Liver (tissue), 9 donors: ENCODE results near the gene AQP3. TPM values are rescaled to one million over a fixed set of nuclear protein-coding genes. Genes with fewer than 3 reads are reported as not detected.

Source experiments
- DNase-seq: peaks from one replicate; pipeline ENCODE4 v3.0.0-alpha.2; 2017; ENCODE audit warnings: low spot score
- H3K27ac ChIP-seq, 2 donors: one replicate each; pipeline ENCODE4 v1.7.0; 2013; ENCODE audit warnings: inconsistent platforms in 2 of 2, low read length in 2 of 2, control low read depth in 1 of 2, low read depth in 1 of 2, mild to moderate bottlenecking in 1 of 2
- H3K27me3 ChIP-seq, 4 donors: one replicate each; pipeline versions ENCODE4 v1.6.1 to v1.7.0; 2013; ENCODE audit warnings: low read length in 3 of 4, inconsistent platforms in 1 of 4, mild to moderate bottlenecking in 1 of 4, moderate library complexity in 1 of 4; ENCODE audit not compliant: control insufficient read depth in 4 of 4, insufficient read depth in 4 of 4
- H3K36me3 ChIP-seq, 4 donors: one replicate each; pipeline versions ENCODE4 v1.6.1 to v1.7.0; 2013; ENCODE audit warnings: low read length in 3 of 4, mild to moderate bottlenecking in 3 of 4, low read depth in 1 of 4, moderate library complexity in 1 of 4; ENCODE audit not compliant: control insufficient read depth in 4 of 4, insufficient read depth in 3 of 4
- H3K4me1 ChIP-seq, 4 donors: one replicate each; pipeline versions ENCODE4 v1.6.1 to v1.7.0; 2013; ENCODE audit warnings: low read length in 3 of 4, mild to moderate bottlenecking in 3 of 4, moderate library complexity in 1 of 4; ENCODE audit not compliant: control insufficient read depth in 4 of 4, insufficient read depth in 4 of 4
- H3K4me3 ChIP-seq, 3 donors: one replicate each; pipeline versions ENCODE4 v1.6.1 to v1.7.0; 2013; ENCODE audit warnings: low read length in 3 of 3, control low read depth in 1 of 3, low read depth in 1 of 3, mild to moderate bottlenecking in 1 of 3
- H3K9ac ChIP-seq, 2 donors: one replicate each; pipeline ENCODE4 v1.7.0; 2013; ENCODE audit warnings: low read length in 2 of 2, mild to moderate bottlenecking in 2 of 2, moderate library complexity in 2 of 2, control low read depth in 1 of 2, low read depth in 1 of 2
- H3K9me3 ChIP-seq, 4 donors: one replicate each; pipeline versions ENCODE4 v1.6.1 to v1.7.0; 2013; ENCODE audit warnings: low read length in 3 of 4; ENCODE audit not compliant: control insufficient read depth in 4 of 4
- ATF3 ChIP-seq: IDR thresholded peaks from 2 replicates; pipeline ENCODE4 v1.6.1; 2016; ENCODE audit warnings: antibody characterized with exemption
- EGR1 ChIP-seq, 2 donors: IDR thresholded peaks; 2 replicates each; pipeline ENCODE4 v1.6.1; 2016 to 2018; ENCODE audit warnings: antibody characterized with exemption in 2 of 2, low read depth in 2 of 2
- FOXA1 ChIP-seq: IDR thresholded peaks from 2 replicates; pipeline ENCODE4 v1.6.1; 2016; ENCODE audit warnings: antibody characterized with exemption
- FOXA2 ChIP-seq: IDR thresholded peaks from 2 replicates; pipeline ENCODE4 v1.6.1; 2016; ENCODE audit warnings: antibody characterized with exemption
- GABPA ChIP-seq, 2 donors: IDR thresholded peaks in 1 of 2; conservative IDR thresholded peaks in 1 of 2; 2 replicates each; pipeline ENCODE4 v1.6.1; 2016; ENCODE audit warnings: antibody characterized with exemption in 2 of 2, mild to moderate bottlenecking in 1 of 2, moderate library complexity in 1 of 2
- HNF4A ChIP-seq, 2 donors: conservative IDR thresholded peaks; 2 replicates each; pipeline ENCODE4 v1.6.1; 2016; ENCODE audit warnings: antibody characterized with exemption in 2 of 2, mild to moderate bottlenecking in 2 of 2
- JUND ChIP-seq, 2 donors: IDR thresholded peaks; 2 replicates each; pipeline ENCODE4 v1.6.1; 2016; ENCODE audit warnings: antibody characterized with exemption in 2 of 2
- MAX ChIP-seq: IDR thresholded peaks from 2 replicates; pipeline ENCODE4 v1.6.1; 2016; ENCODE audit warnings: antibody characterized with exemption
- RAD21 ChIP-seq, 2 donors: IDR thresholded peaks; 2 replicates each; pipeline ENCODE4 v1.6.1; 2016; ENCODE audit warnings: antibody characterized with exemption in 2 of 2, mild to moderate bottlenecking in 2 of 2
- RXRA ChIP-seq, 2 donors: IDR thresholded peaks; 2 replicates each; pipeline ENCODE4 v1.6.1; 2017 to 2018; ENCODE audit warnings: antibody characterized with exemption in 2 of 2, mild to moderate bottlenecking in 1 of 2
- SP1 ChIP-seq: IDR thresholded peaks from 2 replicates; pipeline ENCODE4 v1.6.1; 2018; ENCODE audit warnings: antibody characterized with exemption, mild to moderate bottlenecking
- TAF1 ChIP-seq: conservative IDR thresholded peaks from 2 replicates; pipeline ENCODE4 v1.6.1; 2016; ENCODE audit warnings: antibody characterized with exemption, mild to moderate bottlenecking
- WGBS: extraction: QIAGEN DNeasy Blood & Tissue Kit; methylation state at CpG from one replicate; pipeline ENCODE4 v1.1.7; 2013; 5-methylcytosine and 5-hydroxymethylcytosine counted together
- polyA plus RNA-seq, 2 donors: library from polyadenylated mRNA; stranded (reverse) in 1 of 2; unstranded in 1 of 2; fragments of 200-250 nt in 1 of 2; fragments of >200 nt in 1 of 2; fragmentation: Nextera tagmentation in 1 of 2; extraction: Ambion mirVana in 1 of 2; gene quantifications; one replicate each; pipeline versions ENCODE4 v1.2.1 to v1.2.3, GENCODE V29; 2013 to 2015
- total RNA-seq, 2 donors: library from RNA; depleted of rRNA; stranded (reverse); fragments of >200 nt; gene quantifications; one replicate each; pipeline ENCODE4 v1.2.3, GENCODE V29; 2014
- donor health status: healthy.
- donor health status: healthy.
- donor health status: healthy.
- donor health status: healthy.
- donor health status: healthy.

The AQP3 gene
- total and polyA plus RNA-seq, 4 donors = 60.5 to 124 (median 87.4) TPM

GRCh38 chr9:33435821-33436277 is 11.5 kb downstream of the AQP3 start:
- no peak overlapping the region for H3K9ac ChIP-seq
- no peaks in the 10 kb centered on the region for H3K4me1 ChIP-seq
- H3K27me3 ChIP-seq = no peaks in the 10 kb centered on the region
- no peak overlapping the region for H3K27ac ChIP-seq
- DNase-seq = no peak
- peaks cover 0 to 3% (median under 1%) of the 10 kb centered on the region in 4 donors for H3K36me3 ChIP-seq
- no peaks in the 10 kb centered on the region for H3K9me3 ChIP-seq
- H3K4me3 ChIP-seq = no peak overlapping the region
- TF ChIP-seq HNF4A (conservative IDR thresholded peaks at IDR 0.05) = no peak
- WGBS = 90% methylated on average over 8 of the region's 8 CpGs

- Histone ChIP-seq H3K9me3 (no peaks in the 10 kb centered on the region), H3K9ac (no peak overlapping the region), H3K27me3 (no peaks in the 10 kb centered on the region), H3K4me3 (no peak overlapping the region), H3K4me1 (no peaks in the 10 kb centered on the region), H3K27ac (no peak overlapping the region), H3K36me3 (no peaks in the 10 kb centered on the region)
- 80% methylated on average over 16 of the region's 16 CpGs for WGBS
- TF ChIP-seq SP1 (no peak), GABPA (IDR thresholded peaks at IDR 0.05 in 1 of 2, conservative IDR thresholded peaks at IDR 0.05 in 1 of 2) (no peak), FOXA1 (no peak), RAD21 (IDR thresholded peaks at IDR 0.05) (no peak), EGR1 (IDR thresholded peaks at IDR 0.05; ENCODE audit: low read depth in 2 of 2) (no peak)
- no peak for DNase-seq
Measured at GRCh38 chr9:33434317-33435105, 12.9 kb downstream of the AQP3 start.

GRCh38 chr9:33433871-33434270 is 13.5 kb downstream of the AQP3 start:
- WGBS = 95% methylated on average over 8 of the region's 8 CpGs
- H3K9ac ChIP-seq = no peak overlapping the region
- TF ChIP-seq MAX = no peak
- no peak for TF ChIP-seq EGR1 (IDR thresholded peaks at IDR 0.05; ENCODE audit: low read depth in 2 of 2)
- no peak for TF ChIP-seq TAF1
- no peak for TF ChIP-seq ATF3
- no peak for TF ChIP-seq FOXA2
- no peak for TF ChIP-seq RAD21 (IDR thresholded peaks at IDR 0.05)
- no peak for TF ChIP-seq JUND (IDR thresholded peaks at IDR 0.05)
- no peak for TF ChIP-seq SP1
- H3K27me3 ChIP-seq = no peaks in the 10 kb centered on the region
- H3K4me3 ChIP-seq = no peak overlapping the region
- no peak for DNase-seq
- H3K27ac ChIP-seq = no peak overlapping the region
- no peaks in the 10 kb centered on the region for H3K4me1 ChIP-seq
- no peaks in the 10 kb centered on the region for H3K36me3 ChIP-seq
- no peaks in the 10 kb centered on the region for H3K9me3 ChIP-seq

- Histone ChIP-seq H3K9ac (no peak overlapping the region), H3K4me3 (no peak overlapping the region), H3K36me3 (no peaks in the 10 kb centered on the region), H3K9me3 (no peaks in the 10 kb centered on the region), H3K4me1 (no peaks in the 10 kb centered on the region), H3K27ac (no peak overlapping the region), H3K27me3 (no peaks in the 10 kb centered on the region)
- no peak for TF ChIP-seq ATF3
- TF ChIP-seq JUND (IDR thresholded peaks at IDR 0.05) = peak in 1 of 2 donors; percentile 51
- TF ChIP-seq RXRA (IDR thresholded peaks at IDR 0.05) = peak in 1 of 2 donors; percentile 15
- DNase-seq = no peak
- 84% methylated on average over 2 of the region's 2 CpGs for WGBS
Measured at GRCh38 chr9:33431420-33431819, 16.0 kb downstream of the AQP3 start.
